Smooth muscle cell (in vitro differentiated cells): ENCODE results near the gene YY1. TPM values are rescaled to one million over a fixed set of nuclear protein-coding genes. Genes with fewer than 3 reads are reported as not detected.

ENCODE experiments used
- DNase-seq: peaks from one replicate; lab custom pipeline; 2025; ENCODE audit not compliant: unreplicated experiment; lab: John Stamatoyannopoulos, UW
- H2AFZ ChIP-seq: fragments of 200-600 bp; sonication (generic); 2 replicates; pipeline ENCODE4 v1.6.0; 2016; ENCODE audit warnings: antibody characterized with exemption, low read depth, mild to moderate bottlenecking
- H3F3A ChIP-seq: fragments of 200-600 bp; sonication (generic); 2 replicates; pipeline ENCODE4 v1.6.0; 2017; ENCODE audit warnings: antibody characterized with exemption, low read depth
- H3K27ac ChIP-seq: fragments of 200-600 bp; sonication (generic); 2 replicates; pipeline ENCODE4 v1.5.1; 2016; ENCODE audit warnings: low read depth, mild to moderate bottlenecking
- H3K27me3 ChIP-seq: fragments of 200-600 bp; sonication (generic); 2 replicates; pipeline ENCODE4 v1.6.1; 2016; ENCODE audit warnings: low read depth, mild to moderate bottlenecking
- H3K36me3 ChIP-seq: fragments of 200-600 bp; sonication (generic); 2 replicates; pipeline ENCODE4 v1.5.1; 2016; ENCODE audit warnings: low read depth
- H3K4me1 ChIP-seq: fragments of 200-600 bp; sonication (generic); 2 replicates; pipeline ENCODE4 v1.5.1; 2016; ENCODE audit warnings: low read depth
- H3K4me2 ChIP-seq: fragments of 200-600 bp; sonication (generic); 2 replicates; pipeline ENCODE4 v1.6.0; 2016; ENCODE audit warnings: mild to moderate bottlenecking
- H3K4me3 ChIP-seq: fragments of 200-600 bp; sonication (generic); 2 replicates; pipeline ENCODE4 v1.5.1; 2016; ENCODE audit warnings: mild to moderate bottlenecking
- H3K79me2 ChIP-seq: fragments of 200-600 bp; sonication (generic); 2 replicates; pipeline ENCODE4 v1.6.0; 2016; ENCODE audit warnings: low read depth, mild to moderate bottlenecking
- H3K9ac ChIP-seq: fragments of 200-600 bp; sonication (generic); 2 replicates; pipeline ENCODE4 v1.6.0; 2016; ENCODE audit warnings: low read depth
- H3K9me3 ChIP-seq: fragments of 200-600 bp; sonication (generic); replicated peaks from 2 replicates; pipeline ENCODE4 v1.5.1; 2016; ENCODE audit warnings: low read depth
- H4K20me1 ChIP-seq: fragments of 200-600 bp; sonication (generic); 2 replicates; pipeline ENCODE4 v1.6.0; 2016; ENCODE audit warnings: low read depth
- CTCF ChIP-seq: fragments of 200-600 bp; sonication (generic); IDR thresholded peaks from 2 replicates; pipeline ENCODE4 v1.5.1; 2017; ENCODE audit warnings: borderline replicate concordance, mild to moderate bottlenecking, antibody characterized with exemption; ENCODE audit not compliant: insufficient read depth, poor library complexity, severe bottlenecking
- WGBS: methylation state at CpG from one replicate; pipeline ENCODE4 v1.1.7; 2016; ENCODE audit warnings: low lambda C conversion rate; 5-methylcytosine and 5-hydroxymethylcytosine counted together
- polyA plus RNA-seq: library from polyadenylated mRNA; unstranded; fragments of >200 nt; fragmentation: Nextera tagmentation; extraction: Ambion mirVana; gene quantifications from 2 replicates; pipeline ENCODE4 v1.2.1, GENCODE V29; 2016
- total RNA-seq: library from RNA; depleted of rRNA; stranded (reverse); fragments of >200 nt; gene quantifications from 2 replicates; pipeline ENCODE4 v1.2.3, GENCODE V29; 2014

The YY1 gene
- total and polyA plus RNA-seq, 2 experiments from 2014 or later: 28.2 to 48.7 TPM

- Histone ChIP-seq H3K79me2 (no peaks in the 10 kb centered on the region), H3K36me3 (no peaks in the 10 kb centered on the region), H3K4me3 (no peak overlapping the region), H3K4me1 (no peaks in the 10 kb centered on the region), H3K9ac (no peak overlapping the region), H3F3A (no peaks in the 10 kb centered on the region), H3K4me2 (no peak overlapping the region), H3K27me3 (no peaks in the 10 kb centered on the region), H4K20me1 (no peaks in the 10 kb centered on the region), H3K27ac (no peak overlapping the region), H3K9me3 (no peaks in the 10 kb centered on the region), H2AFZ (no peak overlapping the region)
- WGBS: 83% methylated on average over 8 of the region's 8 CpGs
- no peak for TF ChIP-seq CTCF
- DNase-seq: no peak
These were observed 39.6 kb upstream of the YY1 start for GRCh38 chr14:100199240-100199860.

- TF ChIP-seq CTCF: no peak
- no peak overlapping the region for H3K9ac ChIP-seq
- no peaks in the 10 kb centered on the region for H3K4me1 ChIP-seq
- H3F3A ChIP-seq: no peaks in the 10 kb centered on the region
- no peaks in the 10 kb centered on the region for H3K27me3 ChIP-seq
- no peaks in the 10 kb centered on the region for H3K9me3 ChIP-seq
- no peaks in the 10 kb centered on the region for H3K79me2 ChIP-seq
- 77% methylated on average over 3 of the region's 3 CpGs for WGBS
- H3K4me2 ChIP-seq: no peak overlapping the region
- no peak for DNase-seq
- no peak overlapping the region for H3K4me3 ChIP-seq
- no peak overlapping the region for H2AFZ ChIP-seq
- no peaks in the 10 kb centered on the region for H4K20me1 ChIP-seq
- H3K36me3 ChIP-seq: no peaks in the 10 kb centered on the region
- H3K27ac ChIP-seq: no peak overlapping the region
These were observed 38.6 kb upstream of the YY1 start for GRCh38 chr14:100200311-100200710.

- Histone ChIP-seq H4K20me1 (no peaks in the 10 kb centered on the region), H3K27me3 (no peaks in the 10 kb centered on the region), H3K36me3 (no peaks in the 10 kb centered on the region), H3K79me2 (no peaks in the 10 kb centered on the region), H3K27ac (no peak overlapping the region), H2AFZ (no peak overlapping the region), H3K4me1 (no peaks in the 10 kb centered on the region), H3K9me3 (no peaks in the 10 kb centered on the region), H3F3A (no peaks in the 10 kb centered on the region), H3K4me2 (no peak overlapping the region), H3K4me3 (no peak overlapping the region), H3K9ac (no peak overlapping the region)
- 95% methylated on average over 5 of the region's 5 CpGs for WGBS
- DNase-seq: no peak
- no peak for TF ChIP-seq CTCF
These were observed 37.2 kb upstream of the YY1 start for GRCh38 chr14:100201701-100202100.

GRCh38 chr14:100202712-100203111 lies 36.2 kb upstream of the YY1 start:
- Histone ChIP-seq H3K4me1 (no peaks in the 10 kb centered on the region), H3K27ac (no peak overlapping the region), H3K27me3 (no peaks in the 10 kb centered on the region), H3F3A (no peaks in the 10 kb centered on the region), H3K36me3 (no peaks in the 10 kb centered on the region), H3K79me2 (no peaks in the 10 kb centered on the region), H3K9me3 (no peaks in the 10 kb centered on the region), H3K9ac (no peak overlapping the region), H3K4me3 (no peak overlapping the region), H3K4me2 (no peak overlapping the region), H4K20me1 (no peaks in the 10 kb centered on the region), H2AFZ (no peak overlapping the region)
- no peak for DNase-seq
- 71% methylated on average over 4 of the region's 4 CpGs for WGBS
- TF ChIP-seq CTCF: no peak
